ENCODE measurements around the gene SPANXN1.
"Not testable (repeated sequence)": the region's sequence is repeated elsewhere in the genome, so short reads cannot be mapped to it uniquely, and the experiment has no call there.

Gene SPANXN1, protein sequence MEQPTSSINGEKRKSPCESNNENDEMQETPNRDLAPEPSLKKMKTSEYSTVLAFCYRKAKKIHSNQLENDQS

DNA sequence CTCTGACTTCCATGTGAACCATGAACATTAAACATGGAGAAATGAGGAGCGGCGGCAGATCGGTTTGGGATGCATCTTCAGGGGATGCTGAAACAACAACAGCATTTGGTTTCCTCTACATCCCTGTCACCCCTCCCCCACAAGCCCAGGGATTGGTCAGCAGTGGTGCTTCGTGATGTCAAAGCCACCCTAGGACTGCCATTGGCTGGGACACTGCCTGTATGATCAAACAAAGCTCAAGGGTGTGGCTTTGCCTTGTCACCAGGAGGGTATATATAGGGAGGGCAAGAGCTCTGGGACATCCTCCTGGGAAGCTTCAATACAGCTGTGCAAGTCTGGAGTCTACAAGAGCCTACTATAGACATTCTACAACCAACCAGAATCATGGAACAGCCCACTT is at the start of gene SPANXN1:
TSS of gene SPANXN1 (plus strand) at position 301 of the 400 bp plus-strand sequence. CDS start at position 385, 84 bp downstream.
- not testable (repeated sequence) for DNase-seq

DNA sequence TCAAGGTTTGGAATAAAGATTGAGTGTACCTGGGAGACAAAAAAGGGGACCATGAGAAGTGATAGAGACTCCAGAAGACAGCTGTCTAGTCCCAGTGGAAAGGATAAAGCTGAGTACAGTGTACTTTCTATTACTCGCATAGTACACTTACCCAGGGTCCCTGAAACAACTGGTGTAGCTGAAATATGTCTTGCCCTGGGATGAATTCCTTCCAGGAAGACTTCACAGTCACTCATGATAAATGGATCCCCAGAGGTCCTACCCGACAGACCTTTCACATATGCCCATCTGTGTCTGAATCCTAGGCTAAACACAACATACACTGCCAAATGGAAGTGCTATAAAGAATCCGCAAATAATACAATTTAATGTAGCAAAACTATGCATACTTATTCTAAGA is 48.2 kb upstream of the SPANXN1 start:
- DNase-seq = no peak

DNA sequence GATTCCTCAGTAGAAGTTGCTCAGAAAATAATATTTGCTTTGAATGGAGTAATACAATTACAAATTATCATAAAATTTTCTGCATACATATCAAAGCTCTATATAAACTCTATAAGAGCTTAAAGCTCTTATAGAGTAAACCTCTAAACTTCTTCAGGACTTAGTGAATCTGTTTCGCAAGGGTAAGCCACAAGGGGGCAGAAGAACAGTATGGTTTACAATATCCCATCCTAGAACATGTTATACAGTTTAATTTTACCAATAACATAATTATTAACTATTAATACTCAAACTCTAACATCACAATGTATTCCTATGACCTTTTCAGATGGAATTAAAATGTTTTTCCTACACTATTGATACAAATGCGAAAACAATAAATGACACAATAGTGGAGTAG is 33.8 kb upstream of the SPANXN1 start:
- no peak for DNase-seq

DNA sequence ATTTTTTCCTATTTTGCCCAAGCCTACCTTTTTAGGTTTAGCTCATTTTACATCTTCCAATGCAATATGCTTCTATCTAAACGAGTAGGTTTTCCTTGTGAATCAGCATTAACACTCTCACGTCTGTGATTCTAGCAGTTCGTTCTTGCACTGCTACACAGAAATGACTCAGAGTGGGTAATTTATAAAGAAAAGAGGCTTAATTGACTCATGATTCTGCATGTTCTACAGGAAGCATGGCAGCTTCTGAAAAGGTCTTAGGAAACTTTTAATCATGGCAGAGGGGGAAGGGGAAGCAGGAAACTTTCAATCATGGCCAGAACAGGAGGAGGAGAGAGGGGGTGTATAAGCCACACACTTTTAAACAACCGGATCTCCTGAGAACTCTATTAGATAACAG is 44.9 kb downstream of the SPANXN1 start:
- no peak for DNase-seq
